GM21360 (cell line): ENCODE data around the gene NAT8L.

Source experiments
- ATAC-seq: cut with Tn5 transposase; IDR thresholded peaks from one replicate; pipeline ENCODE4 v1.9.1; 2021; ENCODE audit warnings: mild to moderate bottlenecking, moderate library complexity; ENCODE audit not compliant: unreplicated experiment

The NAT8L gene

GRCh38 chr4:2089222-2089621 is 30.1 kb downstream of the NAT8L start:
- no peak for ATAC-seq

GRCh38 chr4:2090642-2091041 is 31.5 kb downstream of the NAT8L start:
- no peak for ATAC-seq

DNA sequence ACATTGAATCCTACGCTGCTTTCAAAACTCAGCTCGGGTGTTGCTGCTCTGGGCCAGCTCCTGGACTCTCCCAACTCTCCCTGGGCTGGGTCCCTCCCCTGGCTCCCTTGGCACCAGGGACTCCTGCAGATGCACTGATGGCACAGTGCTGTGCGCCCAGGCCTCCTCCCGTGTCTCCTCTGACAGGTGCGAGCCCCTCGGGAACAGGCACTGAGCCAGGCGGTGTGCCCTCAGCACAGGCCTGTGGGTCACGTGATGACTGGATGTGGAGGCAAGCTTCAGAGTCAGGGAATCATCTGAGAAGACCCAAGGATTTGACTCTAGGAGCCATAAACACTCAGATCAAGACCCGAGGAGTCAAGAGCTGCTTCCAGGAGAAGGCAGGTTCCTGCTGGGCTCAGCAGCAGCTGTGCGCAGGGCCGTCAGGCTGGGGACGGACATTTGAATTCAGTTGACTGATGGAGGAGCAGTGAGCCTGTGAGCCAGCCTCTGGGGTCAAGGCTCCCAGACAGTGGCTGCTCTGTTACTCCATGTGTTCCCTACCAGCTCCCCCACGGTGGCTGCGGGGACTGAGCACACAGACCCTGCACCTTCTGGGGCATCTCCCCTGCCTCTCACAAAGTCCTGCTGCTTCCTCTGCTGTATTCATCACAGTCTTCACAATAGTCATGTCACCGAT is 33.0 kb downstream of the NAT8L start:
- ATAC-seq = no peak

DNA sequence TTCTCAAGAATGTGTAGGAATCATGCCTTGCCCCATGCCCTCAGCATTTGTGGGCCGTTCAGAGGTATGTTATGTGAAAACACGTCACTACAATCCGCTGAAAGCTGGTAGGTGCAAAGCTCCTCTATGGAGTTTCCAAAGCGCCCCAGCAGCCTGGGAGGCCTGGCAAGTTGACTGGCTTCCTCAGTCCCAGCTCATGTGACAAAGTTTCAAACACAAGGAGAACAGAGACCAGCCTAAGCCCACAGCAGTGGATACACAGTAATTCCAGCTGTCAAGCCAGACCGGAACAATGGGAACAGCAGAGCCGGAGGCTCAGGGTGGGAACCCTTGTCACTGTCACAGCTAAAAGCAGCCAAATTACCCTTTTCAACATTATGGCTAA is 33.5 kb downstream of the NAT8L start:
- no peak for ATAC-seq

DNA sequence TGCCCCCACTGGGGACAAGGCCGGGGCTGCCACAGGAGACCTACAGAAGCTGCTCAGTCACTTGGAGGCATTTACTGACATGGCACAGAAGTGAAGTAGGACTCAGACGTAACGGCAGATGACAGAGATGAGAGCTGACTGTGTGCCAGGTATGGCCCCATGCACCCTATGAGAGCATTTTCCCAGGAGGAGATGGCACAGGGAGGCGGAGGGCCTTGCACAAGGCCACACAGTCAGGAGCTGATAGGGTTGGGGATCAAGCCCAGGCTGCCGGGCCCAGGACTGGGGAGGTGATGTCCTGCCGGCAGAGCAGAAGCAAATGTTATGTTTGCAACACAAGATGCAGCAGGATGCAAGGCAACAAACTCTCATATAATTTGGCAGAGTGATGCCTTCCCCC is 34.1 kb downstream of the NAT8L start:
- no peak for ATAC-seq

- ATAC-seq = no peak
Observed at GRCh38 chr4:2094545-2094944, 35.4 kb downstream of the NAT8L start.

GRCh38 chr4:2095236-2096072 is 36.3 kb downstream of the NAT8L start:
- no peak for ATAC-seq

- no peak for ATAC-seq
Observed at GRCh38 chr4:2096073-2096609, 37.0 kb downstream of the NAT8L start.

GRCh38 chr4:2101346-2102044 is 42.4 kb downstream of the NAT8L start:
- no peak for ATAC-seq

GRCh38 chr4:2102045-2102883 is 43.1 kb downstream of the NAT8L start:
- ATAC-seq = no peak

GRCh38 chr4:2103127-2103842 is 44.2 kb downstream of the NAT8L start:
- no peak for ATAC-seq

- ATAC-seq = peak; percentile 52
Observed at GRCh38 chr4:2103843-2104547, 44.9 kb downstream of the NAT8L start.

GRCh38 chr4:2104556-2105345 is 45.6 kb downstream of the NAT8L start:
- ATAC-seq = no peak

DNA sequence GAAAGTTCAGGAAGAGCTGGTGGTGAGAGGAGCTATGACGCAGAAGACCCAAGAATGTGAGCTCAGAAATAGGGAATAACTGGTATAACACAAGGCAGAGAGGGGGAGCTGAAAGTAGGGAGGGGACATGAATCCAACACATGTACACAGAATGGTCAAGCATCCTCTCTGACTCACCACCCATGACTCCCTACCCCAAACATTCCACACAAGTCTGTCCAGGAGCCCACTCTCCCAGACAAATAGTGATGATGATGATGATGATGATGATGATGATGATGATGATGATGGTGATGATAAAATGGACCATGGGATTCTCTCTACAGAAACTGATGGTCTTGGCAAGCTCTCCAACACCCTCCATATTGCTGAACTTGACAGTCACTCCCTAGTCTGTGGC is 46.4 kb downstream of the NAT8L start:
- ATAC-seq = no peak

DNA sequence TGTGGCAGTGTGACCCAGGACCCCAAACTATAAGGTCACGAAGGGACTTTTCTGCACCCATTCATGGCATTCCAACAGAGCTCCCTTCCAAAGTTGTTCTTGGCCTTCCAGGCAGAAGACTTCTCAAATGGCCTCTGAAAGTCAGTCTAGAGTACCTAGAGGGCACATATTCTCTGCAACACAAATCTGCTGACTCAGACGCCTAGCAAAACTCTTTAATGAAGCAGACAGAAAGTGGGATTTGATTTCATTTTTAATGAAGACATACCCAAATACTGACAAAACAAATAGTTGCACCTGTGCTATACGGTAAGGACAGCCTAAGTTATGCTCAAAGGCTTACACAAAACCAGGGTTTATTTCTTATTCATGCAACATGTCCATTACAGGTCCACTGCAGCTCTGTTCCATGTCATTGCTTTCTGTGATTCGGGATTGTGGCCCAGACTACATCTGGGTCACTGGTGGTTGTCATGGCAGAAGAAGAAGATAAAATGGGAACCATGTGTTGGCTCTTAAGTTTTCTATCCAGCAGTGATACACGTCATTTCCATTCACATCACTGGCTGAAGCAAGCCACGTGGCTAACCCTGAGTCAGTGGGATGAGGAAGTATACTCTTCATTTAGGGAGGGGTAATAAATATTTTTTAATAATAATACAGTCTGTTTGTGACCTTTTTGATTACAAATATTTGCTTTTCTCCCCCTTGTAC is 57.7 kb downstream of the NAT8L start:
- ATAC-seq = no peak
